Measurements from ENCODE around the gene MRPL39.

DNA sequence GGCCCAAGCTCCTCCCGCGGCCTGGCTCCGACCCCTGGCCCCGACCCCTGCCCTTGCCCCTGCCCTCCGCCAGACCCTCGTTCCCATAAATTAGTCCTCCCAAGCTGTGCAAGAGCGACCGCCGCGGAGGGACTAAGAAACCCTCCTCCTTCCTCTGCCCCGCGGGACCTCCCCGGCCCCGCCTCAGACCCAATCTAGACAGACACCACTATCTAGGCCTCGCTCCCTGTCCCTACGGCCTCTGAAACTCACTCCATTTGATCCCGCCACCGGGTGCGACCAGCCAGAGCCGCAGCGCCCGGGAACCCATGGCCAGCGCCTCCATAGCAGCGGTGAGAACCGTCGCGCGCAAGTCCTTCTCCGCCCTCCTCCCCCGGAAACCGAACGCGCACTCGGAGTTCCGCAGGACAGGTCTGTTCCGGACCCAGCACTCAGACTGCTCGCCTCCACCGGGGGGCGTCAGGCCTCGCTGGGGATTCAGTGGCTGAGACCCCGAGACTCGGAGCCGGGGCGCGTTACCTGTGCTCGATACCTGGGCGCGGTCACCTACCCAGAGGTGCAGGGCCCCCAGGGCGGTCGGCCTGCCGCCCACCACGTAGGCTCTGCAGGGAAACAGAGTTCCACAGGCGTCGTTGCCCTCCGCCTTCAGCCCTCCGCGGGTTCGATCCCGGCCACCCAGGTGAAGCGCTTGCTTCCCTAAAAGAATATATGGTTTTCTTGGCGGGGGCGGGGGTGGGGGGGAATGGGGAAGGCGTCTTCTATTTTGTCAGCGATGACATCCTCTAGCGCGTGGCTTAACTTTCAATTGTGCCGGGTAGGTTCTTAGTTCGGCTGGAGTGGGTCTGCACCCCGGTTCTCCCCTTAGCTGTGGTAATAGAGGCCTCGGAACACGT, at the start of gene MRPL39:
- TF ChIP-seq POLR2AphosphoS5 (IDR thresholded peaks at IDR 0.05) (peak; percentile 59 to 77 (median 69)), EP300 (IDR thresholded peaks at IDR 0.05) (no peak), POLR2A (IDR thresholded peaks at IDR 0.05) (no peak)
- TF ChIP-seq, protein P1, sequence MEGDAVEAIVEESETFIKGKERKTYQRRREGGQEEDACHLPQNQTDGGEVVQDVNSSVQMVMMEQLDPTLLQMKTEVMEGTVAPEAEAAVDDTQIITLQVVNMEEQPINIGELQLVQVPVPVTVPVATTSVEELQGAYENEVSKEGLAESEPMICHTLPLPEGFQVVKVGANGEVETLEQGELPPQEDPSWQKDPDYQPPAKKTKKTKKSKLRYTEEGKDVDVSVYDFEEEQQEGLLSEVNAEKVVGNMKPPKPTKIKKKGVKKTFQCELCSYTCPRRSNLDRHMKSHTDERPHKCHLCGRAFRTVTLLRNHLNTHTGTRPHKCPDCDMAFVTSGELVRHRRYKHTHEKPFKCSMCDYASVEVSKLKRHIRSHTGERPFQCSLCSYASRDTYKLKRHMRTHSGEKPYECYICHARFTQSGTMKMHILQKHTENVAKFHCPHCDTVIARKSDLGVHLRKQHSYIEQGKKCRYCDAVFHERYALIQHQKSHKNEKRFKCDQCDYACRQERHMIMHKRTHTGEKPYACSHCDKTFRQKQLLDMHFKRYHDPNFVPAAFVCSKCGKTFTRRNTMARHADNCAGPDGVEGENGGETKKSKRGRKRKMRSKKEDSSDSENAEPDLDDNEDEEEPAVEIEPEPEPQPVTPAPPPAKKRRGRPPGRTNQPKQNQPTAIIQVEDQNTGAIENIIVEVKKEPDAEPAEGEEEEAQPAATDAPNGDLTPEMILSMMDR (IDR thresholded peaks at IDR 0.05): peak in 4 of 7 experiments; percentile 26 to 55 (median 36)
